Activated naive CD8-positive, alpha-beta T cell treated with anti-CD3 and anti-CD28 coated beads, Interleukin-2, amount 50 U/mL, for 16 hours (primary cell): ENCODE results near the gene FARSB.
"Not testable (repeated sequence)": the region's sequence is repeated elsewhere in the genome, so short reads cannot be mapped to it uniquely, and the experiment has no call there.

ENCODE experiments used
- DNase-seq: peaks from one replicate; pipeline ENCODE4 v3.0.0-alpha.2; 2020; ENCODE audit warnings: low read depth, low spot score

FARSB gene

DNA sequence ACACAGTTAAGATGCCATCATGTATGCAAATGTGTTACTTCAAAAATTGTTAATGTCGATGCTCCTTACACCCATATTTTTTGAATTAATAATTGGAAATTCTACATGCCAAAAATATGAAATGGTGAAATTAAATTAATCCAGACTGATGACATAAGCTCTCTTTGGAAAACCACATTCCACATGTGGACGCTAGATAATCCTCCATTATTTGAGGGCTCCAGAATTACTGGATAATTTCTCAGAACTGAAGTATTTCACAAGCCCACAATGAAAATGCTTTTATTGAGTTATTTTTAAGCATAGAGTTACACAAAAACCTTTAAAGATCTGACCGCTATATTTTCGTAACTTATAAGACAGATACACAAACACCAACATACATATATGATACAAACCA is 47.8 kb downstream of the FARSB start:
- DNase-seq, result no peak

DNA sequence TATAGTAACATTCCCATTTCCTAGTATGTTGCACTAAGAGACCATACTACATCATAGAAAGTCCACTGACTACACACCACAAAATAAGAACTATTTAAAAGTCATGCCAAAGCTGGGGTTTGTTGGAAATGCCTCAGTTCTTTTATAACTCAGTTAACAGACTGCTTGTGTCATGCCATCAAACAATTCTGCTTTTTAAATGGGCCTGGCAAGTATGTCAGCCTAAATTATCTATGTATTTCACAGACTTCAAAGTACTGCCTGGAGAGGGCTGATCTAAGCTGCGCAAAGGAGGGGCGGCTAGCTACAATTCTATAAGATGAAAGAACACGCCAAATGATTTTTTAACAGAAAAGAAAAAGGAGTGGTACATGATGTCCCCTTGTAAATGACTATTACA is 49.6 kb downstream of the FARSB start:
- no peak for DNase-seq

DNA sequence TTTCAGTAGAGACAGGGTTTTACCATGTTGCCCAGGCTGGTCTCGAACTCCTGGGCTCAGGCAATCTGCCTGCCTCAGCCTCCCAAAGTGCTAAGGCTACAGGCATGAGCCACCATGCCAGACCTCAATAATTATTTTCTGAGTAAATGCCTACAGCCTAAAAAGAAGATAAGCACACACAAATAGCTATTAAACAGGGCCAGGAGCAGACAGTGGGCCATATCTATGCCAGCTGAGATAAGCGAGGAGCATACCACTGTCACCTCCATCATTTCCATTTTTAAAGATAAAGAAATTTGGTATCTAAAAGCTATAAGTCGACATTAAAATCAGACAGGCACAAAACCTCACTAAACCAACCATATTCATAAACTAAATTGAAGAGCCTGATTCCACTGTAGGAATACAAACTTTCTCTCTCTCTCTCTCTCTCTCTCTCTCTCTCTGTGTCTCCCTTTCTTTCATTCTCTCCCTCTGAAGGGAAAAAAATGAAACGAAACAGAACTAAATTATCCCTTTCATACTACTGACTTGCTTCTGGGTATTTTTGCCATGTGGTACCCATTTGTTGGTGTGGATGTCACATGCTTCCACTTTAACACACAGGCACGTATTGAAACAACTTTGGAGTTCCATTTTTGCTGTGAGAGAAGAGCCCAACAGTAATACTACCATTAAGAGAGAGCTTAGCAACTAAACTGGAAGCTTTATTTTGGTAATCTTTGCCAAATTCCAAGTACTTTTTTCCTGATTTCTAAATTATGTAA is 51.0 kb downstream of the FARSB start:
- no peak for DNase-seq

DNA sequence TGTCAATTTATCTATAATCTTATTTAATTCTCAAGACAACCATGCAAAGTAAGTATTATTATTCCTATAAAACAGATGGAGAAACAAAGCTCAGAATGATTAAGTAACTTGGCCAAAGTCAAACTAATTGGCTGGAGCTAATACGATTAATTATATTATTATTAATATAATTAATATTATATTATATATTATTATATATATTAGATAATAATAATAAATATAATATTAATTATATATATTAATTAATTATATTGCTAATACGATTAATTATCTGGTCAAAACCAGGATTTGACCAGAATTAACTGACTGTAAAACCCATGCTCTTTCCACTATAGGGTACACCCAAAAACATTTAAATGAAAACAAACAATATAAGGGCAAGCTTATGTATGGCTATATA is 52.4 kb downstream of the FARSB start:
- no peak for DNase-seq

DNA sequence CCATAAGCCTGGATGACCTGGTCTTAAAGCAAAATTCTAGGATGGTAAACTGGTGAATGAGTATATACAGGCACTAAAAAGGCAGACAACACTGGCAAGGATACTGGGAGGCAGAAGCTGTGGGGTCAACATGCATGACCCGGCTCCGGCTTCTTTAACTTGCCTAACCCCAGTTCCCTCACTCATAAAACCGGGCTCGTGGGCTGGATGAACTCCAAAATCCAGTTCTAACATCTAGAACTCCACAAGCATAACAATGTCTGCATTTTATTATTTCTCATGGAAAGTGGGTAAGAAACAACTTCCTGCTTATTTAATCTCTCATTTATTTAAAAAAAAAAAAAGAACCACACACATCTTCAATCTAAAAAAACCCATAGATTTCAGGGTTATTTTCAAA is 57.3 kb downstream of the FARSB start:
- no peak for DNase-seq

DNA sequence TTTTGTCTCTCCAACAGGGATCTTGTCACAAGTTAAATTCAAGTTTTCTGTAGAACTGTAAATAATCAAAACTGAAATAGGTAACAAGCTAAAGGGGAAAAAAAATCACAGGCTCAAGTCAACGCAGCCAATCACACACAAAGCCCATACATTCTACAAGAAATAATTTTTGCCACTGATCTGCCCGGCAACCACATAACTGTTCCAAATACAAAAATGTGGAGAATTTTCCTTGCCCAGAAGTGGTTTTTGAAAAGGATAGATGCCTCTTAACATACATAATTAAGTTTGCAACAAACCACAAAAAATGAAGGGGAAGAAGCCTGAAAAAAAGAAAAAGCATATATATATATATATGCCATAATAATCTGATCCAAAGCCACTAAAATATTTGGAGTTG is 60.3 kb downstream of the FARSB start:
- no peak for DNase-seq

DNA sequence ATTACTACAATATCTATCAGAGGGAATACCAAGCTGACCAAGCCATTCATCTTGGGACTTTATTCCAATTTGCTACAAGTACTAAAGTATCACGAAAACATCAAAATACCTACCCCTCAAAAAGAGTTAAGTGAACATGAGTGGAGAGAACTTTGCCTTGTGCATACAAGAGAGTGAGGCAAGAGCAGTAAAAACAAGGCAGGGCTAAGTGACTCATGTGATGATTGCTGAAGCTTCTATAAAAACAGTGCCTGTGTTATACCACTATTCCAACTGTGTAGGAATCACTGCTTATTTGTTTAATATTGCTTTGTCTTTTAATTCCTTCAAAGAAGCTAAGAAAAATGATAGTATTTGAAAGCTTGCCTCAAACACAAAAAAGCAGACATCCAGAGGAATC is 61.2 kb downstream of the FARSB start:
- DNase-seq, result no peak

DNA sequence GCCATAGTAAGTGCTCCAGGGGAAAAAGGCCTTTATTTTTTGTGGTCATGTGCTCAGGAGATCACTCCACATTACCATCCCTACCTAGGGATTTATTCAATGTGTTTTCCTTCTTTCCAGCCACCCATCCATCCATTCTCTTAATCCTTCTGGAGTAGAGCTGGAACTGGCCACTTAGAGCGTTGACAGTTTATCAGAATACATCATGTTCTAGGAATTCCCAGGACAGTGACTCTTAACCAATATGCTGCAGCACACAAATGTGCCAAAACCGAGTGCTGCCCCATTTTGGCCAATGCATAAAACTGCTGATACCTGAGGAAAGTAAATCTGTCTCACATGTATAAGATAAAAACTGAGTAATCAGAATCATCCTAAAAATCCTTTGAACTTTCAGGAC is 63.7 kb downstream of the FARSB start:
- DNase-seq, result no peak

DNA sequence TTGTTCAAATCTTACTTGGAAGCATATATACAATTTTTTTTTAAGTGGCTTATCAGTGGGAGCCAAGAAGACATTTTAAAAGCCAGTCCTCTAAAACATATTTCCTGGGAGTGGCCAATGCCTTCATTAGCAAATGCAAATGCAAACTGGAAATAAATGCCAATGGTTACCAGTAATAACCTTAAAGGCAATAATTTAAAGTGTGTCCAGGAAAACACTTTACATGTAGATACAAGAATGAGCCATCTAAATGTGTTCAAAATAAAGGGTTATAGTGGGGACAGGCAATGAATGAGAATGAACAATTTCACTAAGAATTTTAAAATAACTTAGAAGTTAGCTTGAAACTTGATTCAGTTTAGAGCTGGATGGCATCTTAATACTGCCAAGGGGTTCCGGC is 64.2 kb downstream of the FARSB start:
- DNase-seq, result no peak

DNA sequence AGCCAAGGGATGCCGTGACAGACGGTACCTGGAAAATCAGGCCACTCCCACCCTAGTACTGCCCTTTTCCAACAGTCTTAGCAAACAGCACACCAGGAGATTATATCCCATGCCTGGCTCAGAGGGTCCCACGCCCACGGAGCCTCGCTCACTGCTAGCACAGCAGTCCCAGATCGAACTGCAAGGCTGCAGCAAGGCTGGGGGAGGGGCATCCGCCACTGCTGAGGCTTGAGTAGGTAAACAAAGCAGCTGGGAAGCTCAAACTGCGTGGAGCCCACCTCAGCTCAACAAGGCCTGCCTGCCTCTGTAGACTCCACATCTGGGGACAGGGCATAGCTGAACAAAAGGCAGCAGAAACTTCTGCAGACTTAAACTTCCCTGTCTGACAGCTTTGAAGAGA is 71.3 kb downstream of the FARSB start:
- not testable (repeated sequence) for DNase-seq

DNA sequence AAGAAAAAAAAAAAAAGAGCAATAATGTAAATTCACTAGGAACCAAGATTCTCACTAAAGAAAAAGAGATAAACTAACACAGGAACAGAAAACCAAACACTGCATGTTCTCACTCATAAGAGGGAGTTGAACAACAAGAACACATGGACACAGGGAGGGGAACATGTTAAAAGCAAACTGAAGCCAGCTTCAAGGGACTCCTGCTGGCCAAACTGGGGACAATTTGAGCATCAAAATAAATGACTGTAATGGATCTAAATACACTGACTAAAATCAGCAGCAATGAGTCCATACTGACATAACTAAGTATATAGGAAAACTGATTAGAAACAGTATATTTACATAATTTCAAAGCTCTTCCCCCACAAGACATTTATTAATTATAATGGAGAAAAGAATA is 73.0 kb downstream of the FARSB start:
- DNase-seq, result no peak

DNA sequence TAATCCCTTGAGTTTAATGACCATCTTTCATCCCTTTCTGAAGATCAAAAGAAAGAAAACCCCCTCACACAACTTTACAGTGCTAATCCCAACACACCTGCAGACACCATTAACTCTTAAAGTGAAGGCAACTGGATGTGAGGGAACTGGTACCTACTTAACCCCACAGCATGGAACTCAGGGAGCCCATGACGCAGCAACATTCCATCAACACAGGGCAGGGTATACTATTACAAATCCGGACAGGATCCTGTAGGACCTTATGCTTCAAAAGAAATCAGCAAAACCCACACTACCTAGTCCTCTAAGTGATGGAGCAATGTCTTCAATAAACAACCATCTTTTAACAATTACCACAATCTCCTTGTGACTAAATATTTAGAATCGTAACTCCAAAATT is 78.6 kb downstream of the FARSB start:
- DNase-seq, result no peak

DNA sequence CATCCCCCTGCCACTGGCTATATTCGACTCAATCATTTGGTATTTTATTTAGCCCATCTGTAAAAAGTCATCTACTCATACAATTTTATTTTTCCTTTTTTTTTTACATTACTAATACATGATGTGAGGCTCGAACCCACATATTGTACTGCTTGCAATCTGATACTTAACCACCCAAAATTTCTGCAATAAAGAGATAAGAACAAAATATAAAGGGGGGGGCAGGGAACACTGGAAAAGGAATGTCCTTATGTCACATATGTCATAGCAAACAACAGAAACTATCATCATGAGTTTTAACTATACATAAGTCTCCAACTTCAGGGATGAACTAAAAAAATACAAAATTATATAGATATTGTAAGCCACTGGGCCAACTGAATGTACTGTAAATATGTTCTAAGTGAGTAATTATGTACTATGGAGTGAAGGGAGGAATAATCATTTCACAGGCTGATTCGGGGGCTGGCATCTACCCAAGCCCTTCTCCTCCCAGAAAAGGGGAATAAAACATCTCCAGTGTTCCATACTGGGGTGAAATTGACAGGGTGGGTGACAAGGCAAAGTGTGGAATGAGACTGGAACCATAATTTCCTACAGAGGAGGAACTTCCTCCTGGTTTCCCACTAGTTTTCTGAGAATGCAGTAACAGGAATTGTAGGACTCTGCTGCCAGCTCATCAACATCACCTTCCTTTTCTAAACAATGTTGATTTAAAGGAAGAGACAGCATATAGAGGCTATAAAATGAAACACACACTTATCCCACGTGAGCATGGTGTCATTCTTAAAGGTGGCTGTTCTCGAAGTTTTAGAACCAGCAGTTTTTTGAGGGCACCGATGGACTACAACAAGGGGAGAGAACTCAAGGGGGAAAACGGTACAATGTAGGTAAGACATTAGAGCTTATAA is 79.5 kb downstream of the FARSB start:
- DNase-seq, result no peak

DNA sequence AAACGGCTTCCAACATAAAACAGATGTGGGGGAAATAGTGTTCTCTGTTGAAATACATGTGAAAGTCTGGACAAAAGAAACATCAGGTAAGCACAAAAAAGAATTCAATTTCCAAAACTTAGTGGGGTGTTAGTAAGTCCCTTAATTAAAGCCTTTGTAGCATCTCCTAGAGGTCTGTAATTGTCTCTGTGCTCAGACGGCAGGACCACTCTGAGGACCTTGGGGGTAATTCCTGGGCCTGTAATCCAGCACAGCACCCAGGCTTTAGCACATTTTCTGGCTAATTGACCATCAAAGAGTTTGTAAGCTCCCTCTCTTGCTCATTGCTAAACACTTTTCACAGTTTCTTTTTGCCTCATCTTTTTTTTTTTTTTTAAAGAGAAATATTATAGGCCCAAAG is 80.3 kb downstream of the FARSB start:
- DNase-seq, result no peak

DNA sequence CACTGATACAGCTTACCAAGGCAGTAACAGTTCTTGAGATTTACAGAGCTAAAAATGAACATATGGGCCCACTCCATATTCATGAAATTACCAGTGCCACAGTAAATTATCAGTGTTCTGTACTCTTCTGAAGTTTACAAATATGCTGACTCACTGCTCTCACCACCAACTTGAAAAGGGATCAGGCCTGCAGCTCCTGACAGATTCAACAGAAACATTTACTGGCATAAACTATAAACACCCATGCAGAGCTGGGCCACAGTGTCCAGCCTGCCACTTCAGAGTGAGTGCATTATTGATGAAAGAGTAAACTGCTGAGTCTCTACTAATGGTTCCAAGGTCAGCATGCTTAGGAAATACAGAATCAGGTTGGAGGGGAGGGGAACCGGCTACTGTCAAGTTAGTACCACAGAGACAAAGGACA is 83.1 kb downstream of the FARSB start:
- DNase-seq, result no peak

DNA sequence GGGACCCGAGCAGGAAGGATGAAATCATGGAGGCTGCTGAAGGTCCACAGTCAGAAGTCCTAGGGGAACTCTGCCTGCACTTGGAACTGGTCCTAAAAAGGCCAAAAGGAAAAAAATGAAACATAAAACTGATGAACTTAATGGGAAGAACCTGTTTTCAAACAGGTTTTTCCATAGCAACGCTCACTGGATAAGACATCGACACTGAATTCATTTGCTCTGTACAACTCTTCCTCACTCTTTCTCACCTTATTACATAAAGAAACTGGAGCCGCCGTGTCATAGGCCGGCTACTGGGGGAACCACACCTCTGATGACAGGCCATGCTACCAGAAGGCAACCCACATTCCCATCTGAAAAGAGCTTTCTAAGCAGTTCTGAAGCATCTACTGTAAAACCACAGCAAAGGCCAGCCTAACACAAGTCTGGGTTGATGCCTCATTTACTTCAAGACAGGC is 83.6 kb downstream of the FARSB start:
- DNase-seq, result no peak

DNA sequence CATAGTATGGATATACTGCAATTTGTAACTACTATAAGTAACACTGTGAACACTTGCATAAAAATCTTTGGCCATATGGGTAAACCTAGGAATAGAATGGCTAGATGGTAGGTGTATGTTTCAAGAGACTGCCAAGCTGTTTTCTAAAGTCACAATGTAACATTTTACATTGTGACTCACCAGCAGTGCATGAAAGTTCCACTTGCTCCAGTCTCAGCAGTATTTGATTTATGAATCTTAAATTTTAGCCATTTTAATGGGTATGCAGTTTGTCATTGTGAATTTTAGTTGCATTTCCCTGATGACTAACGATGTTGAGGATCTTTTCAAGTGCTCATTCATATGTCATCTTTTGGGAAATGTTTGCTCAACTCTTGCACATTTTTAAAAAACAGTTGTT is 86.1 kb downstream of the FARSB start:
- no peak for DNase-seq

DNA sequence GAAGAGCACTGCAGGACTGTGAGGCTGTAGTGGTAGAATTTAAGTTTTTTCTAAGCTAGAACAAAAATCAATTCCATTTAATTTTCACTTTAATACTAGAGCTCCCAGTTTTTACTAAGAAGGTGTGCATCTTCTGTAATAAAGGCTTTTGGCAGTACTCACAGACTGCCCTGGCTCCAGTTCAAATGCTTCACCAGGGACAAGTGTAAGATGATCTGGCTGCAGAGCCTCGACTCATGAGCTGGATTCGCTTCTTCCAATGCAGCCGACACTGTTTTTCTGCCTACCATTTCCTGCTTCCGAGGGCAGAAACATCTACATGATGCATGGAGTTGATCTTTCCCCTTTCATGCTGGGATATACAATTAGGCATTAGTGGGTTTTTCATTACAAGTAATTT is 87.0 kb downstream of the FARSB start:
- DNase-seq, result no peak

DNA sequence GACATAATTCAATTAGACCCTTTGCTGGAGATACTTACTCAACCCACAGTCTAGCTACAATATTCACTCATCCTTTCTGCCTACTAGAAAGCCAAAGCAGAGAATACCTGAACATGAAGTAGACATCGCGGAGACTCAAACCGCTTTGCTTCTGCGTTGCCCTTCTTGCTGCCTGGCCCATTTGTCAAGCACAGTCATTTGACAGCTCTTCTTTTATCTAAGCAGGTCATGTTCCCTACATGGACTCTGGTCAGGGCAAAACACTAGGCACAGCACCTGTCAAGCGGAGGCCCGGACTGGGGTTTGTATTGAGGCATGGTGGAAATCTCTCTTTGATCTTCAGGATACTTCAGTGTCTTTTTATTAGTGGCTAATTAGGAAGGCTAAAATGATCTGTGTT is 89.7 kb downstream of the FARSB start:
- no peak for DNase-seq

DNA sequence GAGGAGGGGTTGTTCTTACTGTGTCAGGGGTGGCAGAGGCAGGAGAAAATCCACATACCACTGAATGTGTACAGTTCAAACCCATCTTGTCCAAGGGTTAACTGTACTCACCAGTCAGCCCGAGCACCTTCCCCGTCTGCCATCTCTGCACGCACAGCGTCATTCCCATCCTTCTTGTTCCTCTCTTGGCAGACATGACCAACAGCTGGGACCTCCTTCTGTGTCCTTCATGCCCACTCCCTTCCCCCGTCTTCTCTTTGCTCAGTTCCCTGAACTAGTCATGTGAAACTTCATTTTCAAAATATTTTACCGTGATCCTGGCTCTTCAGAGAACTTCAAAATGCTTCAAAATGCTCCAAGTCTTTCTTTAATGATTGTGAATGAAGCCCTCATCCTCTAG is 92.0 kb downstream of the FARSB start:
- DNase-seq, result no peak

DNA sequence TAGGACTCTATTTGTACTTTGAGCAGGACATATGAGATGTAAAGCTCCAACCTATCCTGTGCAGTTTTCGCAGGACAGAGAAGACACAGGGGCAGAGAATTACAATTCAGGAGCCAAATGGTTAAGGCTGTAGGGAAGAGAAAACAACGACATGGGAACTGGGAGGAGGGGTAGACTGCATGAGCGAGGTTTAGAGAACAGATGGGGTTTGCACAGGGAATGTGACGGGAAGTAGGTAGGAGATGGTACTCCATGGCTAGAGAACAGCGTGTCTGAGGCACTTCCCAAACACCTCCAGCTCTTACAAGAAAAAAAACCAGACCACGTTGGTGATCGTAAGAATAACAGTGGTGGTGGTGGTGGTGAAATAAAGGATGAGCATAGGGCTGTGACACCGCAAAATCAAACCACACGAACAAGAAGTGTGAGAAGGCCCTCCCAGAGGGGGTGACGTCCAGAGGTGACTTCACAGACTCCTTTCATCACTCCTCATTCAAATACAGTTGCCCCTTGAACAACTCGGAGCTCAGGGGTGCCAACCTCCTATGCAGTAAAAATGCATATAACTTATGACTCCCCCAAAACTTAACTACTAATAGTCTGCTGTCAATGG is 92.7 kb downstream of the FARSB start:
- DNase-seq, result no peak

DNA sequence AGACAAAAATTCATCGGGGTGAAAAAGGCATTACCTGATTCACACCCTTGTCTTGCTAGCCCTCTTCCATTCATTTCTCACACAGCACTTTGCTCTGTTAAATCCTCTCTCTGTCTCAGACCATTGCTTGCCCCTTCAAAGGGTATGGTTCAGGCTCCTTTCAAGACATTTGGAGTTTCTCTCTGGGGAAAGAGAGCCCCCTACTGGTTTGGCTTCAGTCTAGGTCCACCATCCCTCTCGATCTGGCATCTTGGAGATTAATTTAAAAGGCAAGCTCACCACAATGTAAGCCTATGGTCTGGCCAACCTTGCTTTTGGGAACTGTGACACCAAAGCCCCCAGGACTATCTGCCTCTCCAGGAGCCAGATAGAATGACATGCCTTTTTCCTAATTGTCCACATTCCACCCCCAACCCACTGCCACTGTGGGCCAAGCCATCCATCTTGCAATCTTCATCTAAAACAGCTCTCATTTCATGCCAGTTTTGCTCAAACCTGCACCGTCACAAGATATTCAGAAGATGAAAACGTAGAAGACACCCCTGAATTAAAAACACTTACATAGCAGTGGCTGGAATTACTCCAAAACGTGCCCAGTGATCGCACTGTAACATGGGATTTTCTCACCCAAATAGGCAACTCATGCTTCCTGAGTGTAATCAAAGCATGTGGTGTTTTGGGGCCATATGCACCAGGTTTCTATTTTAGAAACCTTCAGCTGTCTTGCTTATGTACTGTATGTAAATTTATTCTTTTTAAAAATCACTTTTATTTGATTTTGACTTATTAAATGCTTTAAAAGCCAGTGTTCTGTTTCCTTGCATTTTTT is 93.9 kb downstream of the FARSB start:
- no peak for DNase-seq
